ENCODE results near the gene MS4A2. TPM values are rescaled to one million over a fixed set of nuclear protein-coding genes. Genes with fewer than 3 reads are reported as not detected.

Gene MS4A2
- total and polyA plus RNA-seq, 12 donors, result 0.03 to 0.16 (median 0.06) TPM; not detected in 7

DNA sequence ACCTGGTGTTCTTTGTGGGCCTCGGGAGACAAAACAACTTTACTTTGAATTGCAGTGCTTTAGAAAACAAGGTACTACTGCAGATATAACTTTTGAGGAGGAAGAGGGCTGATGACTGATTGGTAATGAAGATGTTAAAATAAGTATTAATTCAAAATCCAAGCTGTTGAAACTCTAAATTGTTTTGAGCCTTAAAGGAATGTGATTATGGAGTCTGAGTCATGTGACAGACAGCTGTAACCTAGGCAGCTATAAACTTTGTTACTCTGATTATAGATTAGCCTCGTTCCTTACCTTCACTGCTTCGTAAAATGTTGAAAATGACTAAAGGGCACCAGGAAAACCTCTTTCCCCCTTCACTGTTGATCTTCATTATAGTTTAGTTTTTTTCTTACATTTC is 43.4 kb downstream of the MS4A2 start:
- TF ChIP-seq, protein P1, sequence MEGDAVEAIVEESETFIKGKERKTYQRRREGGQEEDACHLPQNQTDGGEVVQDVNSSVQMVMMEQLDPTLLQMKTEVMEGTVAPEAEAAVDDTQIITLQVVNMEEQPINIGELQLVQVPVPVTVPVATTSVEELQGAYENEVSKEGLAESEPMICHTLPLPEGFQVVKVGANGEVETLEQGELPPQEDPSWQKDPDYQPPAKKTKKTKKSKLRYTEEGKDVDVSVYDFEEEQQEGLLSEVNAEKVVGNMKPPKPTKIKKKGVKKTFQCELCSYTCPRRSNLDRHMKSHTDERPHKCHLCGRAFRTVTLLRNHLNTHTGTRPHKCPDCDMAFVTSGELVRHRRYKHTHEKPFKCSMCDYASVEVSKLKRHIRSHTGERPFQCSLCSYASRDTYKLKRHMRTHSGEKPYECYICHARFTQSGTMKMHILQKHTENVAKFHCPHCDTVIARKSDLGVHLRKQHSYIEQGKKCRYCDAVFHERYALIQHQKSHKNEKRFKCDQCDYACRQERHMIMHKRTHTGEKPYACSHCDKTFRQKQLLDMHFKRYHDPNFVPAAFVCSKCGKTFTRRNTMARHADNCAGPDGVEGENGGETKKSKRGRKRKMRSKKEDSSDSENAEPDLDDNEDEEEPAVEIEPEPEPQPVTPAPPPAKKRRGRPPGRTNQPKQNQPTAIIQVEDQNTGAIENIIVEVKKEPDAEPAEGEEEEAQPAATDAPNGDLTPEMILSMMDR (IDR thresholded peaks at IDR 0.05), result no peak
- TF ChIP-seq POLR2A (IDR thresholded peaks at IDR 0.05), result no peak
- H3K9me3 ChIP-seq (replicated peaks in 1 of 3), result no peaks in the 10 kb centered on the region
- no peak for DNase-seq
- H3K36me3 ChIP-seq (replicated peaks in 1 of 2), result no peaks in the 10 kb centered on the region
- 77 to 84% (median 82%) methylated on average over 3 of the region's 3 CpGs for WGBS, 4 donors
- H3K27me3 ChIP-seq, result no peaks in the 10 kb centered on the region
- no peak overlapping the region for H3K4me3 ChIP-seq
- H3K27ac ChIP-seq, result no peak overlapping the region
- H3K4me1 ChIP-seq (replicated peaks in 1 of 2), result no peaks in the 10 kb centered on the region
- intact Hi-C loops (cut with DNase I), result loop anchor here in 1 of 2 donors (10.0 kb wide), 1 partner anchor 307 kb away; no protein-coding TSS in a partner anchor

DNA sequence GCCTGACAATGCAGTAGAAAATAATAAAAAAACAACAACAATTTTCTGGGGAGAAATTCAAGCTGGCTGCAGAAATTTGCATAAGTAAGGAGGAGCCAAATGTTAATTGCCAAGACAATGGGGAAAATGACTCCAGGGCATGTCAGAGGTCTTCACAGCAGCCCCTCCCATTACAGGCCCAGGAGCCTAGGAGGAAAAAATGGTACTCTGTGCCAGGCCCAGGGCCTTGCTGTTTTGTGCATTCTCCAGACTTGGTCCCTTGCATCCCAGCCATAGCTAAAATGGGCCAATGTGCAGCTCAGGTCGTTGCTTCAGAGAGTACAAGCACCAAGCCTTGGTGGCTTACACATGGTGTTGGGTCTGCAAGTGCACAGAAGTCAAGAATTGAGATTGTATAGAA is 45.5 kb downstream of the MS4A2 start:
- 27 to 44% (median 39%) methylated on average over 1 of the region's 1 CpG for WGBS, 4 donors
- Histone ChIP-seq H3K36me3 (replicated peaks in 1 of 2) (no peaks in the 10 kb centered on the region), H3K27me3 (no peaks in the 10 kb centered on the region), H3K4me3 (no peak overlapping the region), H3K4me1 (replicated peaks in 1 of 2) (no peaks in the 10 kb centered on the region), H3K9me3 (replicated peaks in 1 of 3) (no peaks in the 10 kb centered on the region), H3K27ac (no peak overlapping the region)
- no peak for DNase-seq
- TF ChIP-seq, protein P1 (IDR thresholded peaks at IDR 0.05), result no peak
- TF ChIP-seq POLR2A (IDR thresholded peaks at IDR 0.05), result no peak
- intact Hi-C loops (cut with DNase I), result loop anchor here in 1 of 2 donors (10.0 kb wide), 1 partner anchor 309 kb away; no protein-coding TSS in a partner anchor

DNA sequence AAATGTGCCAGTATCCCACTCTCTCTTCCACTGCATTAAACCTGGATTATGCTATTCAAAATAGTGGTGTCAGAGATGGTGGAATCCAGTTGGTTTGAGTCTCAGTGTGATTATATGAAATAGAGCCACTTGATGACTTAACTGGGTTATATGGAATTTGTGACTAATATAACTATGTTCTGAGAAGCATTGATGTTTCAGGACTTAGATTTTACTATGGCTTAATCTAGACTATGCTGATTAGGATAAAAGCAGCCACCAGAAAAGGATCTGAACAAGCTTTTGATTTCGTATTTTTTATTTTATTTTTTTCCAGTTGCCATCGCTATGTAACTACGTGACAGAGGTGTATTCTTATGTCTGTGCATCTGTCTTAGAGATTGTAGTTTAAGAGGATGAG is 55.3 kb downstream of the MS4A2 start:
- Histone ChIP-seq H3K4me3 (no peak overlapping the region), H3K36me3 (replicated peaks in 1 of 2) (no peaks in the 10 kb centered on the region), H3K27me3 (no peaks in the 10 kb centered on the region), H3K4me1 (replicated peaks in 1 of 2) (no peaks in the 10 kb centered on the region), H3K9me3 (replicated peaks in 1 of 3) (no peaks in the 10 kb centered on the region), H3K27ac (no peak overlapping the region)
- no peak for DNase-seq
- 79 to 91% (median 85%) methylated on average over 3 of the region's 3 CpGs for WGBS, 4 donors
- no peak for TF ChIP-seq POLR2A (IDR thresholded peaks at IDR 0.05)
- TF ChIP-seq, protein P1 (IDR thresholded peaks at IDR 0.05), result no peak
- intact Hi-C loops (cut with DNase I), result no loop called here

DNA sequence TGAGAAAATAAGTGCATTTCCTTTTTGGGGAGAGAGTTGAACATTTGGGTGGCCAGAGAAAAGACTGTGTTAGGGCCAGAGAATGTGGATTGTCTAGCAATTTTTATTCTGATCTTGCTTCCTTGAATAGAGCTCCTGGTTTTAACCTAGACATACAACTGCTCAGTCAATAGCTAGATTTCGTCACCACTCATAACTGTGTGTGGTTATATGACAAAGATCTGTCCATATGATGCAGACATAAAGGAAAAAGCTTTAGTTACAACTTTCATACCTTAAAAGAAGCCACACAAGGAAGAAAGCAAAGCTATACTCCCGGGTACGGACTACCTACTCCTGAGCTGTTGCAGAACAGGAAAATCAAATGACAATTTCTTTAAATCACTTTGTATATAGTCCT is 57.2 kb downstream of the MS4A2 start:
- no peaks in the 10 kb centered on the region for H3K9me3 ChIP-seq (replicated peaks in 1 of 3)
- intact Hi-C loops (cut with DNase I), result no loop called here
- H3K4me1 ChIP-seq (replicated peaks in 1 of 2), result no peaks in the 10 kb centered on the region
- no peak overlapping the region for H3K27ac ChIP-seq
- WGBS, 4 donors, result 76 to 90% (median 84%) methylated on average over 3 of the region's 3 CpGs
- no peak for DNase-seq
- no peak overlapping the region for H3K4me3 ChIP-seq
- TF ChIP-seq, protein P1 (IDR thresholded peaks at IDR 0.05), result no peak
- TF ChIP-seq POLR2A (IDR thresholded peaks at IDR 0.05), result no peak
- H3K27me3 ChIP-seq, result no peaks in the 10 kb centered on the region
- no peaks in the 10 kb centered on the region for H3K36me3 ChIP-seq (replicated peaks in 1 of 2)

Other genes with a start within 250 kb of the MS4A2 start
- under 1 TPM in 1 of 9 donors, not detected in 8; 0.06 TPM for gene CBLIF, start 243.2 kb upstream of the MS4A2 start, total RNA-seq
- not detected for gene CBLIF, start 243.2 kb upstream of the MS4A2 start, polyA plus RNA-seq
- under 1 TPM in 2 of 9 donors, not detected in 7; 0.32 to 0.78 TPM for gene TCN1, start 222.2 kb upstream of the MS4A2 start, total RNA-seq
- gene TCN1, start 222.2 kb upstream of the MS4A2 start, polyA plus RNA-seq, result not detected
- gene OOSP3, start 209.9 kb upstream of the MS4A2 start, total RNA-seq, result not detected
- gene OOSP3, start 209.9 kb upstream of the MS4A2 start, polyA plus RNA-seq, result not detected
- not detected for gene OOSP1, start 150.2 kb upstream of the MS4A2 start, total RNA-seq
- gene OOSP1, start 150.2 kb upstream of the MS4A2 start, polyA plus RNA-seq, result not detected
- not detected for gene OOSP4A, start 124.6 kb upstream of the MS4A2 start, total RNA-seq
- gene OOSP4A, start 124.6 kb upstream of the MS4A2 start, polyA plus RNA-seq, result not detected
- gene OOSP4B, start 71.5 kb upstream of the MS4A2 start, total RNA-seq, result not detected
- not detected for gene OOSP4B, start 71.5 kb upstream of the MS4A2 start, polyA plus RNA-seq
- not detected for gene OOSP2, start 48.3 kb upstream of the MS4A2 start, total RNA-seq
- gene OOSP2, start 48.3 kb upstream of the MS4A2 start, polyA plus RNA-seq, result not detected
- under 1 TPM in 1 of 9 donors, not detected in 8; 0.22 TPM for gene MS4A3, start 32.0 kb upstream of the MS4A2 start, total RNA-seq
- gene MS4A3, start 32.0 kb upstream of the MS4A2 start, polyA plus RNA-seq, result not detected
- gene MS4A6A, start 94.4 kb downstream of the MS4A2 start, total RNA-seq, result 100 to 1,000 TPM in 6 of 9 donors, 10 to 100 TPM in 3; 28.6 to 204 (median 150) TPM
- gene MS4A6A, start 94.4 kb downstream of the MS4A2 start, polyA plus RNA-seq, result 100 to 1,000 TPM in 1 of 3 donors, 10 to 100 TPM in 2; 49.7 to 114 (median 57.1) TPM
- 1 to 10 TPM in 6 of 9 donors, under 1 TPM in 2, not detected in 1; 0.94 to 7.2 (median 3.1) TPM for gene MS4A4E, start 154.5 kb downstream of the MS4A2 start, total RNA-seq
- 1 to 10 TPM in 2 of 3 donors, not detected in 1; 1.1 to 2.6 TPM for gene MS4A4E, start 154.5 kb downstream of the MS4A2 start, polyA plus RNA-seq
- 100 to 1,000 TPM in 1 of 9 donors, 10 to 100 TPM in 7, 1 to 10 TPM in 1; 4.0 to 120 (median 65.8) TPM for gene MS4A4A, start 192.0 kb downstream of the MS4A2 start, total RNA-seq
- gene MS4A4A, start 192.0 kb downstream of the MS4A2 start, polyA plus RNA-seq, result 10 to 100 TPM; 19.2 to 33.4 (median 21.8) TPM
- not detected for gene MS4A6E, start 238.6 kb downstream of the MS4A2 start, total RNA-seq
- gene MS4A6E, start 238.6 kb downstream of the MS4A2 start, polyA plus RNA-seq, result 10 to 100 TPM in 1 of 3 donors, not detected in 2; 11.2 TPM

Measured in adrenal gland (tissue), 12 donors.